HepG2 (cell line): ENCODE data around the gene LITAF. TPM values are rescaled to one million over a fixed set of nuclear protein-coding genes. Genes with fewer than 3 reads are reported as not detected.

ENCODE experiments used
- ASH2L ChIP-seq: fragments of 300-600, 200-600 bp; sonication (generic); IDR thresholded peaks from 2 replicates; pipeline ENCODE4 v1.7.0; 2017; ENCODE audit warnings: low read depth, mild to moderate bottlenecking, moderate library complexity, mixed read lengths, low read length; ENCODE audit not compliant: insufficient read length
- CBX5 ChIP-seq: sonication (generic); formaldehyde crosslinking; IDR thresholded peaks from 2 replicates; pipeline ENCODE4 v1.4.0; 2020; ENCODE audit warnings: missing genetic modification reagents, borderline replicate concordance
- CEBPB ChIP-seq: IDR thresholded peaks from 2 replicates; pipeline ENCODE4 v1.6.1; 2011; ENCODE audit warnings: low read depth, low read length, improper control_type of control experiment, borderline replicate concordance
- DNMT1 ChIP-seq: sonication (generic); formaldehyde crosslinking; IDR thresholded peaks from 2 replicates; pipeline ENCODE4 v1.5.1; 2020; ENCODE audit warnings: mild to moderate bottlenecking, missing genetic modification reagents
- GABPB1 ChIP-seq: IDR thresholded peaks from 2 replicates; pipeline ENCODE4 v1.6.1; 2016; ENCODE audit warnings: mild to moderate bottlenecking, missing genetic modification reagents, moderate library complexity, missing compliant biosample characterization
- GATAD2A ChIP-seq: IDR thresholded peaks from 2 replicates; pipeline ENCODE4 v1.6.1; 2016
- KDM1A ChIP-seq: IDR thresholded peaks from 2 replicates; pipeline ENCODE4 v1.6.1; 2016; ENCODE audit warnings: missing compliant biosample characterization
- LCORL ChIP-seq, 2 experiments: fragments of 450-650 bp in 1 of 2; sonication (generic) in 1 of 2; formaldehyde crosslinking in 1 of 2; IDR thresholded peaks; 2 replicates each; pipeline versions ENCODE4 v1.5.0 to v1.6.1; 2017 to 2020; ENCODE audit warnings: antibody characterized with exemption in 1 of 2, missing genetic modification reagents in 1 of 2
- MTA1 ChIP-seq: sonication (generic); formaldehyde crosslinking; IDR thresholded peaks from 2 replicates; pipeline ENCODE4 v1.4.0; 2020; ENCODE audit warnings: missing genetic modification reagents, mild to moderate bottlenecking, borderline replicate concordance
- MXD4 ChIP-seq: IDR thresholded peaks from 2 replicates; pipeline ENCODE4 v1.6.1; 2016; ENCODE audit warnings: mild to moderate bottlenecking, missing biosample characterization, missing genetic modification reagents
- POGK ChIP-seq: sonication (generic); formaldehyde crosslinking; conservative IDR thresholded peaks from 2 replicates; pipeline ENCODE4 v1.8.0; 2022; ENCODE audit warnings: mild to moderate bottlenecking, moderate library complexity, missing genetic modification reagents
- SMARCE1 ChIP-seq: fragments of 450-650 bp; IDR thresholded peaks from 2 replicates; pipeline ENCODE4 v1.6.1; 2017; ENCODE audit warnings: borderline replicate concordance
- SNAI1 ChIP-seq: sonication (generic); formaldehyde crosslinking; IDR thresholded peaks from 2 replicates; pipeline ENCODE4 v1.5.0; 2020; ENCODE audit warnings: mild to moderate bottlenecking, missing genetic modification reagents, borderline replicate concordance
- SNRNP70 ChIP-seq: fragments of 200-400 bp; formaldehyde crosslinking; IDR thresholded peaks from 2 replicates; pipeline ENCODE4 v1.6.1; 2017; ENCODE audit warnings: mild to moderate bottlenecking, low read depth, low read length, moderate library complexity
- TBX2 ChIP-seq: sonication (generic); formaldehyde crosslinking; IDR thresholded peaks from 2 replicates; pipeline ENCODE4 v1.5.0; 2020; ENCODE audit warnings: missing genetic modification reagents, mild to moderate bottlenecking, borderline replicate concordance
- TBX3 ChIP-seq: fragments of 450-650 bp; IDR thresholded peaks from 2 replicates; pipeline ENCODE4 v1.6.1; 2017; ENCODE audit warnings: antibody characterized with exemption, mild to moderate bottlenecking, inconsistent platforms, borderline replicate concordance
- ZNF260 ChIP-seq: sonication (generic); formaldehyde crosslinking; IDR thresholded peaks from 2 replicates; pipeline ENCODE4 v1.4.0; 2020; ENCODE audit warnings: missing genetic modification reagents, low read depth, mild to moderate bottlenecking, borderline replicate concordance
- ZNF274 ChIP-seq: sonication (generic); formaldehyde crosslinking; IDR thresholded peaks from 2 replicates; pipeline ENCODE4 v1.5.1; 2020; ENCODE audit warnings: mild to moderate bottlenecking, missing genetic modification reagents
- ZNF343 ChIP-seq: sonication (generic); formaldehyde crosslinking; IDR thresholded peaks from 2 replicates; pipeline ENCODE4 v1.4.0; 2020; ENCODE audit warnings: mild to moderate bottlenecking, missing genetic modification reagents
- ZNF430 ChIP-seq: sonication (generic); formaldehyde crosslinking; IDR thresholded peaks from 2 replicates; pipeline ENCODE4 v1.9.0; 2021; ENCODE audit warnings: mild to moderate bottlenecking, missing genetic modification reagents
- ZNF687 ChIP-seq: sonication (generic); formaldehyde crosslinking; IDR thresholded peaks from 2 replicates; pipeline ENCODE4 v1.5.1; 2020; ENCODE audit warnings: mild to moderate bottlenecking, missing genetic modification reagents, moderate library complexity
- ZNF766 ChIP-seq: sonication (generic); formaldehyde crosslinking; IDR thresholded peaks from 2 replicates; pipeline ENCODE4 v1.5.0; 2020; ENCODE audit warnings: missing genetic modification reagents, borderline replicate concordance
- polyA plus RNA-seq, 8 experiments: library from polyadenylated mRNA; depleted of rRNA in 3 of 8; stranded (reverse) in 7 of 8; unstranded in 1 of 8; fragments of >200 nt; fragmentation: Illumina TruSeq in 4 of 8; extraction: Trizol in 4 of 8; gene quantifications; 2 replicates each; pipeline versions ENCODE4 v1.2.1 to v1.2.3, GENCODE V29; 2011 to 2016; ENCODE audit warnings: low read depth in 4 of 8, missing spikeins in 1 of 8, mixed read lengths in 1 of 8; ENCODE audit not compliant: insufficient read depth in 1 of 8
- total RNA-seq, 5 experiments: library from RNA; depleted of rRNA; stranded (reverse); fragments of >200 nt; fragmentation: Illumina TruSeq; extraction: Trizol; gene quantifications; 2 replicates each; pipeline ENCODE4 v1.2.3, GENCODE V29; 2016; ENCODE audit warnings: low read depth in 1 of 5
- TF ChIP-seq, protein P1 (sequence below): sonication (generic); formaldehyde crosslinking; IDR thresholded peaks from 2 replicates; pipeline ENCODE4 v1.8.0; 2022; ENCODE audit warnings: low read depth, missing genetic modification reagents

The LITAF gene
- total and polyA plus RNA-seq, 2 of the 13 experiments (the other 11 are each of a cell fraction or from before 2014, with no cell fraction given) = 80.1 to 141 TPM

GRCh38 chr16:11630046-11630767 lies 43.5 kb upstream of the LITAF start (continued):
- peak; percentile 12; the same call in 1 of the 2 replicates for TF ChIP-seq CEBPB
- TF ChIP-seq TBX2 = peak; percentile 14; the same call in 1 of the 2 replicates
- TF ChIP-seq TBX3 = no peak
- TF ChIP-seq ASH2L = peak; percentile 25
- TF ChIP-seq GATAD2A (CRISPR knock-in tag) = 0 out of 2 replicates have a peak, but pooled peaks have one; percentile 8
- TF ChIP-seq, protein P1, sequence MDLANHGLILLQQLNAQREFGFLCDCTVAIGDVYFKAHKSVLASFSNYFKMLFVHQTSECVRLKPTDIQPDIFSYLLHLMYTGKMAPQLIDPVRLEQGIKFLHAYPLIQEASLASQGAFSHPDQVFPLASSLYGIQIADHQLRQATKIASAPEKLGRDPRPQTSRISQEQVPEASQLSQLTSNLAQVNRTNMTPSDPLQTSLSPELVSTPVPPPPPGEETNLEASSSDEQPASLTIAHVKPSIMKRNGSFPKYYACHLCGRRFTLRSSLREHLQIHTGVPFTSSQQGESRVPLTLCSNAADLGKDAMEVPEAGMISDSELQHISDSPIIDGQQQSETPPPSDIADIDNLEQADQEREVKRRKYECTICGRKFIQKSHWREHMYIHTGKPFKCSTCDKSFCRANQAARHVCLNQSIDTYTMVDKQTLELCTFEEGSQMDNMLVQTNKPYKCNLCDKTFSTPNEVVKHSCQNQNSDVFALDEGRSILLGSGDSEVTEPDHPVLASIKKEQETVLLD (CRISPR knock-in tag) = no peak
- TF ChIP-seq CBX5 (CRISPR knock-in tag) = 0 out of 2 replicates have a peak, but pooled peaks have one; percentile 59
- TF ChIP-seq DNMT1 = 0 out of 2 replicates have a peak, but pooled peaks have one; percentile 10
- TF ChIP-seq SNAI1 = no peak
- peak; percentile 54 for TF ChIP-seq ZNF687
- no peak; the same call in 1 of the 2 replicates for TF ChIP-seq ZNF343
- no peak for TF ChIP-seq MTA1 (CRISPR knock-in tag)
- TF ChIP-seq ZNF766 = no peak
- no peak for TF ChIP-seq ZNF260 (CRISPR knock-in tag)
- TF ChIP-seq LCORL (IDR thresholded peaks at IDR 0.05) = no peak
- peak; percentile 67; the same call in 1 of the 2 replicates for TF ChIP-seq LCORL (CRISPR knock-in tag; IDR thresholded peaks at IDR 0.05)
- no peak for TF ChIP-seq KDM1A (CRISPR knock-in tag)
- no peak for TF ChIP-seq ZNF274 (CRISPR knock-in tag)
- no peak for TF ChIP-seq SNRNP70
- no peak for TF ChIP-seq SMARCE1
- TF ChIP-seq ZNF430 (CRISPR knock-in tag) = no peak
- 0 out of 2 replicates have a peak, but pooled peaks have one; percentile 20 for TF ChIP-seq GABPB1
- TF ChIP-seq MXD4 = no peak
- 0 out of 2 replicates have a peak, but pooled peaks have one; percentile 37 for TF ChIP-seq POGK (CRISPR knock-in tag)
